NCI-H526 (cell line): Measurements from ENCODE around the gene TAL1.
"Not testable (repeated sequence)": the region's sequence is repeated elsewhere in the genome, so short reads cannot be mapped to it uniquely, and the experiment has no call there.

Source experiments
- DNase-seq, 2 experiments: peaks; one replicate each; lab custom pipeline; 2025; lab: John Stamatoyannopoulos, UW

The TAL1 gene

DNA sequence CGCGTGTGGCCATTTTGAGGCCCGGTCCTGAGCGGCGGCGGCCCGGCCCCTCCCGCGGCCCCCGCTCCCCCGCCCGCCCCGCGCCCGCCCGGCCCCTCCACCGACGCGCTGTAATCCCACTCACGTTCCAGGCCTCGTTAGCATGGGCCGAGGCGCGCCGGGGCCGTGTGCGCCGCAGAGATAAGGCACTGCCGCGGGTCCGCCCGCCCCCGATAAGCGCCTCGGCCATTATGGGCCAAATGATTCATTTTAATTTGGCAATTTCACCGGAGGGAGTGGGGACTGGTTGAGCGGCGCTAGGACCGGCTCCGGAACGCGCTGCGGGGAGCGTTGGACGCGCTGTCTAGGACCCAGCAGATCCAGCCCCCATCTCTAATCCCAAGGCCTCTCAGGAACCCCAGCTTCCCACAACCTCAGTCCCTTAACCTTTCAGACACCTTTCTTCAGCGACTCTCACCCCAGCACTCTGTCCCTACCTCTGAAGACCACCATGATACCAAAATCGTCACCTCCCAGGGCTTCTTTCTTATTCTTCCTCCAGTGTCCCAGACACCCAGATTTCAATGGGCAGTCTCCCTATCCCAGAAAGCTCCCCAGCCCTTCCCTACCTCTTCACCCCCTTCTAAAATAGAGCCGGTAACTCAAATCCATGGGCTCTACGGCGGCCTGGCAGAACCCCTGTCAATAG lies at the start of gene TAL1:
Gene TAL1 (minus strand): TSS at position 39 of the 688 bp plus-strand sequence. CDS start 6,337 bp downstream, outside the sequence.
- DNase-seq = peak in 1 of 2 experiments; percentile 27

DNA sequence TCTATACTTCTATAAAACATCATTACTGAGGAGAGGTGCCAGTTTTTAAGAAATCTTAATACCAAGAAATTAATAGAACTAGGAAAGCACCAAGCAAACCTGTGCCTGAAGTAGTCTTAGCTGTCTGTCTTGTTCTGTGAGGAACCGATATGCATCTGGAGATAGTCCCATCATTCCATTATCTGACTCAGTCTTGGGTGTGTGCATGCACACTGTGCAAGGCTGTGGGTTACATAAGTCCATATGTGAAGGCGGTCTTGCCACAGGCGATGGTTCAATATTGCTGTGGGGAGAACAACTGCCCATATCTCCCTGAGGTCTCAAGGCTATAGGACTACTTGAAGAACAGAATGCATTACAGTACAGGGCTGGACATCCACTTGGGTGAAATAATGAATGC lies 48.1 kb upstream of the TAL1 start:
- no peak for DNase-seq

DNA sequence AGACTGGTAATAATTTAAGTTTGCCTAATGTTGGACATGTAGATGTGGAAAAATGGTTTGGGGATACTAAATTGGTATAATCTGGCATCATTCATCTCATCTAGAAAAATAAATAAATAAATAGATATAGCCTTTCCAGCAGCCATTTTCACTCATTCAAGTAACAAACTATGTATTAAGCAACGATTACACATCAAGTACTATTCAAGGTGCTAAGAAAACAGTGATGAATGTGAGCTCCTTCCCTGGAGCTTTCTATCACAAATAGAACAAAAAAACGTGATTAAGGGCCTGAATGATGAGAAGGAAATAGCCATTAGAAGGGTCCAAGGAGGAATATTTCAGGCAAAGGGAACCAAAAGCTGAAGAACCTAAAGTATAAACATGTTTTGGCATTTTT lies 44.8 kb upstream of the TAL1 start:
- DNase-seq = no peak

DNA sequence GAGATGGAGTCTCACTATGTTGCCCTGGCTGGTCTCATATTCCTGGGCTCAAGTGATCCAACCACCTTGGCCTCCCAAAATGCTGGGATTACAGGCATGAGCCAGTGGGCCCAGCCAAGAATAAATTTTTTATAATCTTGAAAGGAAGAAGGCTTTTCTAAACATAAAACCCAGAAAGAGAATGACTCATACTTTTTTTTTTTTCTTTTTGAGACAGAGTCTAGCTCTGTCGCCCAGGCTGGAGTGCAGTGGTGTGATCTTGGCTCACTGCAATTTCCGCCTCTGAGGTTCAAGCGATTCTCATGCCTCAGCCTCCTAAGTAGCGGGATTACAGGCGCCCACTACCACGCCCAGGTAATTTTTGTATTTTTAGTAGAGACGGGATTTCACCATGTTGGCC lies 43.8 kb upstream of the TAL1 start:
- DNase-seq = not testable (repeated sequence)

DNA sequence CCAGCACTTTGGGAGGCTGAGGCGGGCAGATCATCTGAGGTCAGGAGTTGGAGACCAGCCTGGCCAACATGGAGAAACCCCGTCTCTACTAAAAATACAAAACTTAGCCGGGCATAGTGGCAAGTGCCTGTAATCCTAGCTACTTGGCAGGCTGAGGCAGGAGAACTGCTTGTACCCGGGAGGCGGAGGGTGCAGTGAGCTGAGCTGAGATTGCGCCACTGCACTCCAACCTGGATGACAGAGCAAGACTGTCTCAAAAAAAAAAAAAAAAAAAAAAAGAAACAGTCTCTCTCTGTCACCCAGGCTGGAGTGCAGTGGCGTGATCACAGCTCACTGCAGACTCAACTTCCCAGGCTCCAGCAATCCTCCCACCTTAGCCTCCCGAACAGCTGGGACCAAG lies 33.5 kb upstream of the TAL1 start:
- DNase-seq = not testable (repeated sequence)

DNA sequence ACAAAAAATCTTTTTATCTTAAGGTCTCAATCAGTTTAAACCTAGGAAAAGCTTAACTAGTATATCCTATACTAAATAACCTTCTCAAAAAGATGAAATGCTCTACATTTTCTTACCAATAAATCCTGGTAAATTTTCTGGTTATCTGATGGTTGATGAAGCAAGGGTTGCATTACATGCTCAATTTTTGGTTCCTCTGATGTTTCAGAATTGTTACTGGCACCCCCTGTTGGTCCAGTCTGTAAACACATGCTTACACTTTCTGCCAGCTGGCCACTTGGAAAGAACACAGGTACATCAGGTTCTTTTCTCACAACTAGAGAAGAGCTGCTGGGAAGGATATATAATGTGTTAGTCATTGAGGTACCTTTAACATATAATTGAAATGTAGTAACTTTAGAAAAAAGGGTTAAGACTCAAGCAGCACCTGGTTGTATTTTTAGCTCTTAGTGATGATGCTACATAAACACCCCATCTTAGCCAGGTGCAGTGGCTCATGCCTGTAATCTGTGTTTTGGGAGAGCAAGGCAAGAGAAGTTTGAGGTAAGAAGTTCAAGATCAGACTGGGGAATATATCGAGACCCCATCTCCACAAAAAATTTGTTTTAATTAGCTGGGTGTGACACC lies 30.9 kb upstream of the TAL1 start:
- peak; percentile 1 to 48 for DNase-seq

DNA sequence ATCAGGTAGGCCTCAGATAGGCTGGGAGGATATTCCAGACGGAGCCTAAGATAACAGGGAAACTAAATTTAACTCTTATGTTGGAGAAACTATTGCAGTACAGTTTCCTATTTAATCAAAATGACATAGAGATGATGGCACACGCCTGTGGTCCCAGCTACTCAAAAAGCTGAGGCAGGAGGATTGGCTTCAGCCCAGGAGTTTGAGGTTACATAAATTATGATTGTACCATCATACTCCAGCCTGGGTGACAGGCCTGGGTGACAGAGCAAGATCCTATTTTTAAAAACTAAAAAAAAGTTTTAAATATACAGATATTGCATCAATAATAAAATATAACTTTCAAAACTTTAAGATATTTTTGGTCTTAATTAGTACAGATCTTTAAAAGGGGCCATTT lies 25.2 kb upstream of the TAL1 start:
- DNase-seq = no peak

DNA sequence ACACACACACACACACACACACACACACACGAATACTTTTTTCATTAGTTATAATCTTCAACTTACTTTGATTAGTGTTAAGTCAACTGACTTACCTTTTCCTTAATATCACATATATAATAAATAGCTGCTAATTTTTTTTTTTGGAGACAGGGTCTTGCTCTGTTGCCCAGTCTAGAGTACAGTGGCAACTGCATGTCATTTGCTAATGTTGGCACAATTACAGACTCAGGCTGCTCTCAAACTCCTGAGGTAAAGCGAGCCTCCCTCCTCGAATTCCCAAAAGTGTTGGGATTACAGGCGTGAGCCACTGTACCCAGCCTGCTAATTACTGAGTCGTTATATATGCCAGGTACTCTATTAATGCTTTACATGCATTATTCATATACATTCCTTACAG lies 20.8 kb upstream of the TAL1 start:
- no peak for DNase-seq

DNA sequence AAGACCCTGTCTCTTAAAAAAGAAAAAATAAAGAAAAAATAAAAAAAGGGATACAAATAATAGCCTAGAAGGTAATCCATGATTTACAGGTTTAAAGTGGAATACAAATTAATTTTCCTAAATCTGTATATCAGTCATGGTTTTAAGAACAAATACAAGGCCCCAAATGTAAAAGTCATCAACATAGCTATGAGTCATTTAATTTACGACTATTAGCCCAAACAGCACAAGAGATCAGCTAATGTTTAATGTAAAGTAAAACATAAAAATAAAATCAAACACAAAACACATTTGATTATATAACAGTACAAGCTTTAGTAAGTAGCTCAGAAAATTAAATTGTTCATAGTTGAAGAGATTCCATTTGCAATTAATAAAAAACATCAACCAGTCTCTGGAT lies 20.3 kb upstream of the TAL1 start:
- no peak for DNase-seq

DNA sequence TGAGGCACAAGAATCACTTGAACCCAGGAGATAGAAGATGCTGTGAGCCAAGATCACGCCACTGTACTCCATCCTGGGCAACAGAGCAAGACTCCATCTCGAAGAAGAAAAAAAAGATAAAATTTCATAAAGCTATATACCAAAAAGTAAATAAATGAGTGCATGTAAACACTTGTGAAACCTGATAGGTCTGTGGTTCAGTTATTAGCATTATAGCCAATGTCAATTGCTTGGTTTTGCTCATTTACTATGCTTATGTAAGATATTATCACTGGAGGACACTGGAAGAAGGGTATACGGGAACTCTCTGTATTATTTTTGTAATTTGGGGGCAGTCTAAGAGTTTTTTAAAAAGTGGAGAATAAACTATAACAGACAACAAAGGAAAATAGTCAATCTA lies 17.7 kb upstream of the TAL1 start:
- DNase-seq = no peak

DNA sequence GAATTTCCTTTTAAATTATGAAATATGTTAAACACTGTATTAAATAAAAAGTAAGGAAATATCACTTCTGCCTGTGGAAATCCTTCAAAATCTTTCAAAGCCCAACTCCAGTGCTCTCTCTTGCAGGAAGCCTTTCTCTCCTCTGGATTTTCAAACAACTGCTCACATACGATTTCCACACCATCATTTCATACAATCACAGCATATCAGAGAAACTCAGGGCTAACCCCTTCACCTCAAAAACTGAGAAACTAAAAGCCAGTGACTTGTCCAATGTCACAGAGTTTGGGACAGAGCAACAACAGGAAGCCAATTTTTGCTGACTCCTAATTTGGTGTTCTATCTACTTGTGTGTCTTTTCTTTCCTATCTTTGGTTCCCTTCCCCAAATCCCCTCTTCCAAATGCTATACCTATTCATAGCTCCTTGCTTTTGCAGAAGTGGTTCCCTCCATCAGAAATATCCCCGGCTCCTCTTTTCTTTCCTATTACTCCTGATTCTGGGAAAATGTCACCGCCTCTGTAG lies 12.4 kb upstream of the TAL1 start:
- no peak for DNase-seq

DNA sequence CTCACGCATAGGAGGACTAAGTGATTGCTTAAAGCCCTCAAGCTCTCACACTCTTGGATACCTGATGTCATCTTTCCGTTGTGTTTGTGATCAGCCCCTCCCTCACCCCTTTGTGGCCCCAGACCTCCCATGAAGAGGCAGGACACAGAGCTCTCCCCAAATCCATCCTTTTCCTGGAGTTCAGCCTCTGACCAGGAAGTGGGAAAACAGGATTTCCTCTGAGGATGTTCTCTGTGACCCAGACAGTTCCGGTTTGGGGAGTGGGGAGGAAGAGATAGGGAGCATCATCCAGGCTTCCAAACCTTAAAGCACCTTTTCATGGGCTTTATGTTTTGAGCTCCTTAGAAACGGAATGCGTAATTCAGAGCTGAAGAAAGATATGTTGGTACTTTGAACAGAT lies 11.9 kb upstream of the TAL1 start:
- no peak for DNase-seq

DNA sequence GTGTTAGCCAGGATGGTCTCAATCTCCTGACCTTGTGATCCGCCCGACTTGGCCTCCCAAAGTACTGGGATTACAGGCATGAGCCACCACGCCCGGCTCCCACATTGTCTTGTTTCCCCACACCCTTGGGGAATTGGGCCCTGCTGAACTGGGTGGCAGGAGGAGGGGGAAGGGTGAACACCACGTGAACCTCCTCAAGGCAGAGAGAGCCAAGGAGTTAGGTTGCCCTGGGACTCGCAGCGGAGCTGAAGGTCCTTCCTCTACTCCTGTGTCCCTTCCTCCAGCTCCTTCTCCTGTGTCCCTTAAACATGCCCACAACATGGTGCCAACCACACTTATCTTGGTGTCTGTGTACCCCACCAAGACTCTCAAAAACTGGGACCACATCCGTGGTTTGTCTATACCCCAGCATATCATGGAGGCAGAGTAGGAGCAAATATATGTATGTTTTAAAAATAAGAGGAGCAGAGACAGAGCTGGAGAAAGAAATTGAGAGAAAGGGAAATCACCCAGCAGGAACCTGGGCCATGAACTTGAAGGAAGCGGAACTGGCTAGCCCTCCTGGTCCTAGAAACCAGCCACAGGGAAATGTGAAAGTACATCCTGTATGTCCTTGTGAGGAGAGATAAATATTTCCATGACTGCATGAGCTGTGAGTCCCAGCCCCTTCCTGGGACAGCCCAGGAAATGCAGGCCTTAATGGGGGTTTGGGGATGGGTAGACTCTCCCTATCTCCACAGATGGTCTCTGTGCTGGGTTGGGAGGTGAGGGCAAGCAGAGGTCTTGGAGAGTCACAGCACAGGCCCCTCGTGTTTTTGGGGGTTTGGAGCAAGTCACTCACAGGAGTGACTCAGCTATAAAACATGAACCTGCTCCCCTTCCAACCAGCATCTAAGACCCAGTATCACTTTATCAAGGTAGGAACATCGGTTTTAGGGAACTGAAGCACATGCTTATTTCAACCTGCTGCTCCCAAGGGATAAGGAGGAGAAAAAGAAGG lies 9.4 kb upstream of the TAL1 start:
- DNase-seq = no peak

DNA sequence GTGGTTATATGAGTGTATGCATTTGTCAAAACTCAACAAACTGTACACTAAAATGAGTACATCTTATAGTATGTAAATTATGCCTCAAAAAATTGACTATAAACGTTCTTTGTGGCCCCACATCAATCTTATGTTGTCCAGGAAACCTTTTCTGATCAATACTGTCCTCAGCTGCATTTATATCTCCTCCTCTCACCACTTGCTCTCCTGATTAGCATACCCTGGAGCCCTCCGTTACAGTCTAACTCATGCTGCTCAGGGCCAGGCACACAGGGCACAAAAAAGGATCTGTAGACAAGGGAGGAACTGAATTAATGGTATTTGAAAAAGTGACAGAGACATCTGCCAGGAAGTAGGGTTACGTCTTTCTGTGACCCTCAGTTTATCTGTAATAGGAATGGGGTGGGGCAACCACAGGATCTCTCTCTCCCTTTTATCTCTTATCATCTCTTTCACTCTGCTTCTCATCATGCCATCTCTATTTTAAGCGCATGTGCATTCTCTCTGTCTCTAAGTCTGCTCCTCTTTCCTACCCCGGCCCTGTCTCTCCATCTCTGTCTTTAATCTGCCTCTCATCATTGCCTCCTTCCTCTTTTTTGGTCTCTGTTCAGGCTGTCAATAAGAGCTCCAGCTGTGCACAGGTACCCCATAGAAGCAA lies 7.0 kb upstream of the TAL1 start:
- DNase-seq = no peak

DNA sequence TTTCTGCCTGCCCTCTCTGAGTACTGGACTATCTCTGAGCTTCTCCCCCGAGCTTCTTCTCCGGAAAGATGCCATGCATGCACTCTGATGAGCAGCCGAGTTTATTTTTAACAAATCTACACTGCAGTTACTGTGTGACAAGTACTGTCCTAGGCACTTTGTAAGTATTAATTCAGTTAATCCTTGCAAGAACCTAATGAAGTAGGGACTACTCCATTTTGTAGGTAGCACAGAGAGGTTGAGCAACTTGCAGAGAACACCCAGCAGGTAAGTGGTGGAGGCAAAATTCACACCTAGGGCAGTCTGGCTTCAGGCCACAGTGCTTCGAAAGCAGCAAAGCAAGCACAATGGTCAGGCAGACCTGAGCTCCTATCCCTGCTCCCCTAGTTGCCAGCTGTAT lies 3.8 kb upstream of the TAL1 start:
- DNase-seq = no peak

DNA sequence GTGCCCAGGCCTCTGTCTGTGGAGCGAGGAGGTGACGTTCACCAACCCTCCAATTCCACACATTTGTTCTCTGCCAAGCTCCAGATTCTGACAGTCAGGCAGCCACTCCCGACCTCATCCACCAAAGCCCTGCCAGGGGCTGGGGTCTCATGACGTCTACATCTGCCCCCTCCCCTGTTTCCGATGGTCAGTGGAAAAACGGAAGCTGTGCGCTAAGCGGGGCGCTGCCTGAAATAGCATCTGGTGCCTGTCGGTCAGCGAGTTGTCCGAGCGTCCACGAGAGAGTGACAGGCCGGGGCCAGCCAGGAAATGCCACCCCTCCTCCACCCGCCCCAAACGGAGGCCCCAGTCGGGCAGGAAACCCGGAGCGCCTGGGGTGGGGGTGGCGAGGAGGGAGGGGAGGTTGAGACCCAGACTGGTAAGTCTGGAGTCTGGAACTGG lies 3.2 kb upstream of the TAL1 start:
- DNase-seq = no peak

DNA sequence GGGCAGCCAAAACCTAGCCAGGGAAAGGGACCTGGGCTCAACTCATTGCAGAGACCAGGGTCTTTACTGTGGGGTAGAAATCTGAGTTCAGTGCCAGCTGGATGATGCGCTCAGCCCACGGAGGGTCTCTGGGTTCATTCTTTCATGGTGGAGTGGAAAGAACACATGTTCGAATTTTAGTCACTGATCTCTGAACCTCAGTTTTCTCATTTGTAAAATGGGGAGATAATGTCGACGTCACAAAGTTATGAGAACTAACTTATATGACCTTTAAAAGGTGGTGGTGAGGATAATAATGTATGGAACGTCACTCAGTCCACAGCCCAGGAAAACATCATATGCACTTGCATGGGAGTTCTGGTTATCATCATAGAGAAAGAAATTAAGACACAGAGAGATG lies 1.2 kb upstream of the TAL1 start:
- no peak for DNase-seq

DNA sequence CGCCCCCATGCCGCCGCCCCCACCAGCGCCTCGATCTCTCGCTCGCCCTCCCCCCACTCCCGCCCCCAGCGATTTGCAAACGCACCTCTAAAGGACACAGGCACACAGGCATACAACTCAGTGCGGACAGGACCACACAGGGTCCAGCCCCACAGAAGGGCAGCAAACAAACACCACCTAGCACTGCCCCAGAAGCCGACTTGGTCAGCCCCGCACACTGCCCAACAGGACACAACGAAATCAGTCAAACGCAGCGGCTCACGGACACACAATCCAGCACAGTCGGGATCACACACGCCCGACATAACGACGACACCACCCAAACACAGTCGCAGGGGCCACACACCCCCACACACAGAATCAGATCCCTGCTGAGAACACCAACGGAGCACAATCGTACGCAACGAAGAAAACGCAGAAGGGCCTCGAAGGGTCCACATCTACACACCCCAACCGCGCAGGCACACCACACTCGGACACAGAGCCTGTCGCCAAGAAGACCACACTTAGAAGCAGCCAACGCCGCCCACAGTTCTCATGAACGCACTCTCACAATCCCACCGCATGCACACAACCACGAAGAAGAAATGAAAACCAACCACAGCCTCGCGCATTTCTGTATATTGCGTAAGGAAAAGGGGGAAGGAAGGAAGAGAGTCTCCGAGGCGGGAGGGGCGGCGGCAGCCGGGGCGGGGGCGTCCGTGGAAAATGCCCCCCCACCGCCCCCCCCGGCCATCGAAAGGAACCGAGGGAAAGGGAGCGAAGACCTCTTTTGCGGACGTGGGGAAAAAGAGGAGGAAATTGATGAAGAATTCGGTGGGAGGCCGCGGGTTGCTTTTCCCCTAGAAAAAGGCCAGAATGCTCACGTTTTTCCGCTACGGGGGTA lies 481 bp downstream of the TAL1 start:
- DNase-seq = peak in 1 of 2 experiments; percentile 60

DNA sequence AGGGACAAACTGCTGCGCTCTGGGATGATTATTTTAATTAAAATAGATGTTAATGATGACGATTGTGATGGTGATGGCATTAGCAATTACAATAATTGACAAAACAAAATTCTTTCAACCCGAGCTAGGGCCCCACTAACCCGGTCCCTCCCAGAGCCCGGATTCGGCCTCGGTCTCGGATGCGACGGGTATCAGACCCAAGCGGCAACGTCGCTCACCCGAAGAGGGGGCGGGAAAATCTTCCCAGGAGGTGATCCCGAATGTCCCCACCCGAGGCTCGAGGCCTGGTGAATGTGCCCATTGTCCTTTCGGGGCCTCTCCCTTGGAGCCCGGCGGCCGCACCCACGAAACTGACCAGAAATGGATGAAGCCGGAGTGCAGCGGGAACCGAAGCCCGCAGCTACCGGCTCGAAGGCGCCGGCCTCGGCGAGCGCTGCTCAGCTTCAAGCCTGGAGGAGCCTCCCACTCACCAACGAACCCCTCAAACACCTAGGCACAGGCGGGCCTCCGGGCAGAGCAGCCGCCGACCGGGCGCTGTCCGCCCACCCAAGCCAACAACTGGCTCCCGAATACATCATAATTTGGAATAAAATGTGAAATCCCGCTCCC lies 1.2 kb downstream of the TAL1 start:
- DNase-seq = peak in 1 of 2 experiments; percentile 52
